Measurements from ENCODE around the gene NOS1. TPM values are rescaled to one million over a fixed set of nuclear protein-coding genes. Genes with fewer than 3 reads are reported as not detected.

The NOS1 gene
- total RNA-seq, 1 experiment from 2014 or later: 2.3 TPM

DNA sequence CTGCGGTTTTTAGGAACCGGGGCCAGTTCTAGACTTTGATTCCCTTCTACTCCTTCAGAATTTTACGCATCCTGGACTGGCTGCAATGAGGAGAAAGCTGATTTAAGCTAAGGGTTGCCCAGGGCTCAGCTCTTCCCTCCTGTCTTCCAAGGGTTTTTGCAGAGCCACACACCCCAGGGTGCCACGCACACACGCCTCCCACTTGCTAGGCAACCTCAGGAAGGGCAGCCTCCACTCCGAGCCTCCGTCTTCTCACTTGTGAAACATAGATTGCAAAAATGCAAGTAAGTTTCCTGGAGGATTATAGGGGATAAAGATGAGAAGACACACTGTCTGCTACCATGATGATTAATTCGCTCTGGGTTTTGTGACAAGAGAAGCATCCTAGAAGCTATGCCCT lies 31.7 kb downstream of the NOS1 start:
- Histone ChIP-seq H3K9ac (ENCODE audit: extremely low read depth, insufficient read length, low read length) (no peak overlapping the region), H2BK20ac (ENCODE audit: low read depth, low read length, poor library complexity, severe bottlenecking) (no peak overlapping the region)
- peaks cover 1% of the 10 kb centered on the region; the same call in 1 of the 2 replicates for H3K27me3 Mint-ChIP-seq (ENCODE audit: low read depth)

More for the DNA sequence above, 31.7 kb downstream of the NOS1 start:
- Histone ChIP-seq H2BK5ac (ENCODE audit: insufficient read length, low read length) (no peak overlapping the region), H3K27me3 (ENCODE audit: insufficient read depth, low read length) (no peaks in the 10 kb centered on the region), H3K23me2 (ENCODE audit: insufficient read length, low read depth, low read length, poor library complexity, severe bottlenecking) (no peaks in the 10 kb centered on the region), H2AK5ac (ENCODE audit: insufficient read length, low read length) (no peak overlapping the region), H4K20me1 (ENCODE audit: control insufficient read depth, insufficient read depth, insufficient read length) (no peaks in the 10 kb centered on the region), H3K4me2 (ENCODE audit: insufficient read depth, insufficient read length, low read length) (no peak overlapping the region), H2BK15ac (ENCODE audit: low read depth, low read length) (no peak overlapping the region), H3K27ac (ENCODE audit: insufficient read length, low read depth, low read length) (no peak overlapping the region), H3K23ac (ENCODE audit: insufficient read length, low read depth, low read length) (no peak overlapping the region), H3K56ac (ENCODE audit: insufficient read length, low read depth, low read length) (no peak overlapping the region), H3K14ac (ENCODE audit: insufficient read depth, low read length) (no peak overlapping the region), H3K4me1 (ENCODE audit: insufficient read depth, low read length) (no peaks in the 10 kb centered on the region), H3K4ac (ENCODE audit: low read depth, low read length) (no peak overlapping the region), H3K79me2 (ENCODE audit: insufficient read depth, low read length) (no peaks in the 10 kb centered on the region), H3K18ac (ENCODE audit: insufficient read length, low read depth, low read length) (no peak overlapping the region), H3K9me3 (ENCODE audit: control insufficient read depth, low read depth, low read length) (no peaks in the 10 kb centered on the region), H3K79me1 (ENCODE audit: insufficient read depth, low read depth, low read length, poor library complexity, severe bottlenecking) (no peaks in the 10 kb centered on the region), H3T11ph (ENCODE audit: low read length) (no peak overlapping the region), H2AFZ (ENCODE audit: low read length) (no peak overlapping the region), H4K8ac (replicated peaks; ENCODE audit: insufficient read length, low read depth, low read length) (no peak overlapping the region), H4K91ac (ENCODE audit: insufficient read length, low read depth, low read length) (no peak overlapping the region), H2BK12ac (ENCODE audit: insufficient read length, low read depth, low read length) (no peak overlapping the region), H4K5ac (ENCODE audit: insufficient read length, low read depth, low read length) (no peak overlapping the region), H2BK120ac (ENCODE audit: low read depth, low read length, poor library complexity, severe bottlenecking) (no peak overlapping the region)
- no peak for DNase-seq
- H3K4me1 Mint-ChIP-seq: peaks cover 2 to 15% of the 10 kb centered on the region in 2 experiments
- WGBS (ENCODE audit: extremely low coverage, insufficient read length, low lambda C conversion rate): no CpG with 5 or more reads among the region's 8 CpGs
- no peaks in the 10 kb centered on the region for H3K9me3 Mint-ChIP-seq
- H3K27ac Mint-ChIP-seq: no peak overlapping the region
- H3K36me3 Mint-ChIP-seq (ENCODE audit: insufficient read depth in 1 of 3, low read depth in 3 of 3): no peaks in the 10 kb centered on the region
- TF ChIP-seq, protein P1, sequence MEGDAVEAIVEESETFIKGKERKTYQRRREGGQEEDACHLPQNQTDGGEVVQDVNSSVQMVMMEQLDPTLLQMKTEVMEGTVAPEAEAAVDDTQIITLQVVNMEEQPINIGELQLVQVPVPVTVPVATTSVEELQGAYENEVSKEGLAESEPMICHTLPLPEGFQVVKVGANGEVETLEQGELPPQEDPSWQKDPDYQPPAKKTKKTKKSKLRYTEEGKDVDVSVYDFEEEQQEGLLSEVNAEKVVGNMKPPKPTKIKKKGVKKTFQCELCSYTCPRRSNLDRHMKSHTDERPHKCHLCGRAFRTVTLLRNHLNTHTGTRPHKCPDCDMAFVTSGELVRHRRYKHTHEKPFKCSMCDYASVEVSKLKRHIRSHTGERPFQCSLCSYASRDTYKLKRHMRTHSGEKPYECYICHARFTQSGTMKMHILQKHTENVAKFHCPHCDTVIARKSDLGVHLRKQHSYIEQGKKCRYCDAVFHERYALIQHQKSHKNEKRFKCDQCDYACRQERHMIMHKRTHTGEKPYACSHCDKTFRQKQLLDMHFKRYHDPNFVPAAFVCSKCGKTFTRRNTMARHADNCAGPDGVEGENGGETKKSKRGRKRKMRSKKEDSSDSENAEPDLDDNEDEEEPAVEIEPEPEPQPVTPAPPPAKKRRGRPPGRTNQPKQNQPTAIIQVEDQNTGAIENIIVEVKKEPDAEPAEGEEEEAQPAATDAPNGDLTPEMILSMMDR (conservative IDR thresholded peaks at IDR 0.05): no peak
- H3K4me3 Mint-ChIP-seq: no peak overlapping the region
